GM19452 (cell line): ENCODE data around the gene SLC1A4.
A peak's percentile ranks its signal among the peaks of the same experiment; 100 is the strongest.
"Not testable (repeated sequence)": the region's sequence is repeated elsewhere in the genome, so short reads cannot be mapped to it uniquely, and the experiment has no call there.

Experiments
- ATAC-seq: cut with Tn5 transposase; IDR thresholded peaks from one replicate; pipeline ENCODE4 v1.9.1; 2021; ENCODE audit not compliant: unreplicated experiment

SLC1A4 gene

DNA sequence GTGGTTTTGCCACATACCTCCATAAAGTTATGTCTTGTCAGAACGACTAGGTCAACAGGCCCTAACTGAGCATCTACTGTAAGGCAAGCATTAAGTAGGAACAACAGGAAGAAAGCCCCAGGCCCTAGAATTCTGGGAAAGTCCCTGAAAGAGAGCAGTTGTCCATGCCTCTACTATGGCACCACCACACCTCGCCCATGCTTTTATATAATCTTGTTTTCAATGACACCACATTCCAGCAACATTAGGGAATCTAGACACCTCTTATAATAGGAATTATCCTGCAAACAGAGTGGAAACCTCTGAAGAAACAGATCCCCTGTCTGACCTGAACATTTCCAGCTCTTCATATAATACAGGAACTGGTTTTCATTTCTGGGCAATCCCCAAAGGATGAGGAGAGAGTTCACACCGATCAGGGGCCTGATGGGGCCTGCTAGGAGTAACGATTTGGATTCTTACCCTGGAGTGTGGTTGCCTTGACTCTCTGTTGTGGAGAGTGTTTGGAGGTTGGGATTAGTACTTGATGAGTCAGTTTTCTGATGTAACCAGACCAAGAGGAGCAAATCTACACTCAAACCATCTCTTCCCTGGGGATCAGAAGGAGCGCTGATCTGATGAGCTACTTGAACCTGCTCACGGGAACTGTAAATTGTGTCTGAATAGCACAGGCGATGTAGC is 35.1 kb downstream of the SLC1A4 start:
- no peak for ATAC-seq

DNA sequence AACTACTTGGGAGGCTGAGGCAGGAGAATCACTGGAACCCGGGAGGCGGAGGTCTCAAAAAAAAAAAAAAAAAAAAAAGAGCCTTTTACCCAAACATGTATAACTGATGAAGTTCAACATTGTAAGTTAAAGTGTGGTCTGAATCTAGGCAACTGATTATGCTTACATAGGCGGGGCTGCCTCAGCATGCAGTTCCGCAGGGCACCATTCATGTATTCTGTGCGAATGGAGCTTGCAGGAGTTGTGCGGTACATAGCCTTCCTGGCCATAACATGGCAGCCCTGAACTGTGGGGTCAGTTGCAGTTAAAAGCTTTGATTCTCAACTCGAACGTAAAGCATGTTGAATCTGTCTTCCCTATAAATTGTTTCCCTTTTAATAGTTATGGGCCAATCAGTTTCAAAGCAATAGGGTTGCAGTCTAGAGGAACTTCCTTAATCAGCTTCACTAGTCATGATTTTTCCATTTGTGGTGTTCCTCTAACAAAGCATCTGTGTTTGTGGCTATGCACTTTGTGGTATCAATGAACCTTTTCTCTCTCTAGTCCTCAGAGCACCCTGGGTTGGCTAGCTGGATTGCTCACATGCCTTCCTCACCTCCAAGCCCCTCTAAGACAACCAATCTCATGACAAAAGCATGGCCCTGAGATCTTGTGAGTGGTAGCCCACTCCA is 36.4 kb downstream of the SLC1A4 start:
- ATAC-seq = no peak

DNA sequence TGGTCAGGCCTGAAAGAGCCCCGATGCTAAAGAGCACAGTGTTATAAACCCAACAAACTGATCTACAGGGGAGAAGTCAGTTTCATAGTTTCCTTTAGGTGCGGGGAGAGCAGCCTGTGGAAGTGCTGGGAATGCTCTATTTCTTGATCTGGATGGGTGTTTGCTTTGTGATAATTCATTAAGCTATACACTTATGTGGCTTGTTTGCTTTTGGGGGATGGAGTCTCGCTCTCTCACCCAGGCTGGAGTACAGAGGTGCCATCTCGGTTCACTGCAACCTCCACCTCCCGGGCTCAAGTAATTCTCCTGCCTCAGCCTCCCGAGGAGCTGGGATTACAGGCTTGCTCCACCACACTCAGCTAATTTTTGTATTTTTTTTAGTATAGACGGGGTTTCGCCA is 37.0 kb downstream of the SLC1A4 start:
- no peak for ATAC-seq

DNA sequence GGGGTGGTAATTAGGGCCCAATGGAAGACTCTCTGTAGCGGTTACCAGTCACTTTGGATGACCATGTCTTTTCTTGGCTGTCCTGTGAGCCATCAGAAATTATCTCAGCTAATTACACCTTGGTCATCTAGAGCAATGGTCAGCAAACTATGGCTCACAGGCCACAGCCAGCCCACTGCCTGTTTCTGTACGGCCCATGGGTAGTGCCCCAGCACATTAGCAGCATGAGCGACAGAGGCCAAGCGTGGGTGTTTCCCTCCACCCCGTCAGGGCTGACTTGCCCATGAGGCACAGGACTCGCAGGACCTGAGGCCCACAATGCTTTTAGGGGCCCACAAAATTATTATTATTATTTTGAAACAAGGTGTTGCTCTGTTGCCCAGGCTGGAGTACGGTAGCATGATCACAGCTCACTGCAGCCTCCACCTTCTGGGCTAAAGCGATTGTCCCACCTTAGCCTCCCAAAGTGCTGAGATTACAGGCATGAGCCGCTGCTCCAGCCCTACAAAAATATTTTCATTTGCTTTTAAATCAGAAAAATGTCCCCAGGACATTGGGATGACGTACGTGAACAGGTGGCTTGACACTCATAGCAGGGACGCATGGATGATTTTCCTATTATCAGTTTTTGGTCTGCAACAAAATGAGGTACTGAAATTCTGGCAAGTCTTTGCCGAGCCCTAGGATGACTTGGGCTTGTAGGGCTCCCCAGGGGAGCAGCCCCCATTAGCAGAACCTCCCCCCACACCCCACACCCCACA is 37.7 kb downstream of the SLC1A4 start:
- ATAC-seq = no peak

DNA sequence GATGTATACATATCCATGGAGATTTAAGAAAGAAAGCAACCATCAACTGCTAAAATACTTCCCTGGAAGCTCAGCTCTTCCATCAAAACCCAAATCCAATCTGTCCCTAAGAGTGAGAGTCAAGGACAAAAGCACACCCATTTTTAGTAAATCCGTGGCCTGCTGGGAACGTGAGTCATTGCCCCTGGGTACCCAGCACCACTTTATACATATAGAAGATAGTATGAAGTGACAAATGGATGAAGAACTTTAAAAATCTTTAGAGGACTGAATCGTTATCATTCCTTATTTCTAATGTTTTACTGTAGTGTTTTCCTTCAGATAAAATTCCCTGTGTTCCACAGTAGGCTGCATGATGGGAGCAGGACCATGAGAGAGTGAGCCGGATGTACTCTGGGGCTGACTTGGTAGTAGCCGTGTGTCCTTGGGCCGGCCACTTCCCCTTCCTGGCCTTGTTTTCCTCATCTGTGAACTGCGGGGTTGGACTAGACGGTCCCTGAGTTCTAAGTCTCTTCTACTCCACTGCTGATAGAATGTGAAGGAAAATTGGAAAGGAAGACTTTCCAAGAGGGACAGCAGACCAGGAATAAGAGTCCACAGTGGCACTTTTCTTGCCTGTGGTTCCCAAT is 38.5 kb downstream of the SLC1A4 start:
- ATAC-seq = no peak

DNA sequence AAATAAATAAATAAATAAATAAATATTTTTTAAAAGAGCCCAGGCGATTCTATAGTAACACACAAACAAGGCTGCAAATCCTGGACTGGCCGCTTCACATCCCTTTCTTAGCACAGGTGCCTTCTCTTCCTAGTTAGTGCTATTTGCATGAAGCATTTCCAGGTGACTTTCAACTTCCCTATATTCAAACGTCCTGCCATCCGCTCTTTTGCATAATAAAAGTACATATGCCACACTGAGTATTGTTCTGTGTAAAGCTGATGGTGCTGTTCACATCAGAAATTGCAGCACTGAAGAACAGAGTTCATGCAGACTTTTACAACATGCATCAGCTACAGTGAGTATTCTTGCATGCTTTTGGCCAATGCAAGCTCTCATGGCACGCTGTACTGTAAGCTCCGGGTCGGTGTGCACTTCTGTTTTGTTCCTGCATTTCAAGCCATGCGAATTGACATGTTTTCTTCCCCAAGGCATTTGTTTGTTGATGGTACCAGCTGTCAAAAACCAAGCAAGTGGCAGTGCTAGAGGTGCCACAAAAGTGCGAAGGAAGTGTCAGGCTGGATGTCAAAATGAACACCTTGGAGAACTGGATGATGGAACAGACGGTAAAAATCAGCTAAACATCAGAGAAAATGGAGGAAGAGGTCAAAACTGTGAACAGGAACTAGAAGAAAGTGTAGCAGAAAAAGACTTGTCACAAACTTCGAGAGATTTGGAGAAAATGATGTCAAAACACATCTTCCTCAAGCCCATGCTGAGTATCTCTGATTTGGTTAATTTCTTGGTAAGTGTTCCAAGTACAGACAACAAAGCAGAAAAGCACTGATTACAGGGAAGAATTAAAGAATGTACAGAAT is 41.5 kb downstream of the SLC1A4 start:
- ATAC-seq = no peak

DNA sequence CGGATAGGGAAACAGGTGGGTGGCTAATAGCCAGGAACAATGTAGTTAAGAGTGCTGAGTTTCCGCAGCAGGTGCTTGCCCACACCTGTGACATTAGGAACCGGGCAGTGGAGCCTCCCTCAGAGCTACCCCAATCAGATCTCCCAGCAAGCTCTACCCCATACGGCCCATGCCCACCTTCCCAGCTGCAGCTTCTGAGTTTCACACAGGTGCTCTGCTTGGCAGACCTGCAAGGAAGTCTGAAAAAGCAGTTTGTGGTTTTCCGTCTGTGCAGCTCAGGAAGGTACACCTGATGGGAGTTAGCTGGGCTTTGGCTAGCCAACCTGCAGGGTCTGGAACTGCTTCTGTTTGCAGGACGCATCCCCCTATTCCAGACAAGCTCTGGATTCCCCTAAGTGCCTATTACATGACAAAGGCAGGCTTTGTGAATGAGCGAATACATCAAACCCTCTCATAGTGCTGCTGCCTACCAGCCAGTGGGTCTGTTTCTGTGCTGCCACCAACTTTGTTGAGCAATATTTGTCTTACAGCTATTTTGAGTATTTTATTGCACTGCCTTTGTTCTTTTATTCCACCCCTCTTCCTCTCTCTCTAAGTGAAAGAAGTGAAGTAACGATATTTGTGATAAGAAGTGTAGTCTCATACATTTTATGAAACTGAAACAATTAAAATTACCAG is 42.3 kb downstream of the SLC1A4 start:
- ATAC-seq = no peak

DNA sequence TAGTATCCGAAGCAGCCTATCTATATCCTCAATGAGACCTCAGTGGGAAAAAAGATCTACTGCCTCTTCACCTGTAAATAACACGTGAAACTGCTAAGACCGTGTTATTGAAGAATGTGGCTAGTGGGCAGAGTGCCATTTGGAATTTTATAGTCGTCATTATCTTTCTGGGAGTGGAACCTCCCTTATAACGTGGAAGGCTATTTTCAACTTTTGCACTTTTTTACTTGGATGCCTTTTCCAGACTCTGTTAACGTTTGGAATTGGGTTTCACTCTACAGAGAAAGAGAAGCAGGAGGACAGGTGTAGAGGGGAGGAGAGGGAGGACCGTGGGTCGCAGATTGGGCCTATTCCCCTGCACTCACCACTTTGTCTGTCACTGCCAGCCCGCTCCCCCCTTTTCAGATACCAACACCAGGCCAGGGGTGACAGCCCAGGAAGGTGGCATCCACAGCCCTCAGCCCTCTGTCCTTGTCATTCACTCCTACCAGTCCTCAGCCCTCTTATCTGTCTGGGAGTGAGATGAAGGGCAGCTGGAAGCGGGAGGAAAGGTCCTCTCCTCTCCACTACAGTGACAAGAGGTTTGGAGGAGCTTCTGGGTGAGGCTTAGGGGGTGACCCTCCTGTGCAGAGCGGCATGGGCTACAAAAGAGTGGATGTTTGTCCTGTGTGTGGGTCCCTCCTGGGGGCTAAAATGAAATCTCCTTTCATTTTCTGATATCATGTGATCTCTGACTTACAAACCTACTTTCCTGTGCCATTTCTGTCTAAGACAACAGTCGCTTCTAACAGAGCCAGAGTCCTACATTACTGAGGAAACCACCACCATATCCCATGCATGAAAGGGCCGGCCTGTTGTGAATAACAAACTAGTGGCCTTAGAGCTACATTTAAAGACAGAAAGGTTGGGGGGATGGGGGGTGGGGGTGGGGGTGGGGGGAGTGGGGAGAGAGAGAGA is 43.1 kb downstream of the SLC1A4 start:
- ATAC-seq = no peak

DNA sequence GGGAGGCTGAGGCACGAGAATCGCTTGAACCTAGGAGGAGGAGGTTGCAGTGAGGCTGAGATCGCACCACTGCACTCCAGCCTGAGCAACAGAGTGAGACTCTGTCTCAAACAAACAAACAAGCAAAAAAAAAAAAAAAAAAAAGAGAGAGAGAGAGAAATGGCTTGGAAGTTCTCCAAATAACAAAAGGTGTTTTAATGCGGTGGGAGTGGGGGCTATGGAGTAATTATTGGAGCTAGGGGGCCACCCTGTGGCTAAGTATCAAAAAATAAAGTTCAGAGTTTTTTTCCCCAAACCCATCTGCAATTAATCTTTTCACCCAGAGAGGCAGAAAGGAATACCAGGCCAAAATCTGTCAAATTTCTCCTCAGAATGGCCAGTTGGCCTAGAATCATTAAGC is 44.0 kb downstream of the SLC1A4 start:
- ATAC-seq = no peak

DNA sequence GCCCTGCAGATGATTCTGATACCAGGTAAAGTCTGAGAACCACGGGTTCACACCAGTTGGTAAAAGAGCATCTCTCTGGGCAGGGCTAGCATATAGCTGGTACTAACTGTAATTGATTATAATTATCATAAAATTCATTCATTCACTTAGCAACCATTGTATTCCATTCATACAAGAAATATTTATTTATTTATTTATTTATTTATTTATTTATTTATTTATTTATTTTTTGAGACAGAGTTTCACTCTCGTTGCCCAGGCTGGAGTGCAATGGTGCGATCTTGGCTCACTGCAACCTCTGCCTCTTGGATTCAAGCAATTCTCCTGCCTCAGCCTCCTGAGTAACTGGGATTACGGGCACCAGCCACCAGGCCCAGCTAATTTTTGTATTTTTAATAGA is 44.5 kb downstream of the SLC1A4 start:
- not testable (repeated sequence) for ATAC-seq

DNA sequence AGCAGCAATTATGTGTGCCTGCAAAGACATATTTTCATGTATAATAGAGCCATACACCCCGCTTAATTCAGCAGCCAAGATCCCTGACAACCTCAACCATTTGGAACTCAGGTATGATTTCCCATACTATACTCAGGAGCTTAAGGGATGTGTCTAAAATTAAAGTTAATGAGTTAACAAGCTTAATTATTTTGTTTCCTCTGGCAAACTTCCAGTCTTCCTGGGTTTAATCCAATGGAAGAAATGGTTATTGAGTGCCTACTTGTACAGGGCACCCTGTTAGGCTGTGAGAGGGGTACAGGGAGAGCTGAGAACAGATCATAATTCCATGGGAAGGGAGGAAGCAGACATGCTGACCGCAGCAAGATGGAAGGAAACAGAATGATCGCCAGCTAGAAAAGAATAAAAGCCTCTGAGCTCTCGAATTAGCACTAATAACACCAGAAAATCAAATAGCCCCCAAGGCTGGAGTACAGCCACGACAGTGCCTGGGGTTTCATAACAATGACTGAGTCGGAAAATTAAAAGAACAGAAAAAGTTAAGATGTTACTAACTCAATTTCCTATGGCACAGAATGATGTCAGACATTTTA is 46.2 kb downstream of the SLC1A4 start:
- ATAC-seq = no peak

DNA sequence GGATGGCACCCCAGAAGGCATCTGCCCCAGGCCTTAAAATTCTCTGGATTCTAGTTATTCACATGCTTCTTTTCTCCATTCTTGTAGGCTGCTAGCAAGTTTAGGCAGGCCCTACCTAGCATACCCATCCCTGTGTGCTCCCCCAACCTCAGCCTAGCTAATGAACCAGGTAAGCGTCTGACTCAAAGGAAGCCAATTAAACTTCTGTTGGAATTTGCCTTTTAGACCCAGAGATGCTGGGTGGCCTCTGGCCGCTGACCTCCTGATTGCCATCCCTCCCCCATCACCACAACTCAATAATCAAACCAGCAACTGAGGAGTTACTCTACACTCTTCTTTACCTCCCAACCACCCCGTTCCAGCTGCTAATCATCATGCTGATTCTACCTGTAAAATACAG is 48.0 kb downstream of the SLC1A4 start:
- no peak for ATAC-seq

DNA sequence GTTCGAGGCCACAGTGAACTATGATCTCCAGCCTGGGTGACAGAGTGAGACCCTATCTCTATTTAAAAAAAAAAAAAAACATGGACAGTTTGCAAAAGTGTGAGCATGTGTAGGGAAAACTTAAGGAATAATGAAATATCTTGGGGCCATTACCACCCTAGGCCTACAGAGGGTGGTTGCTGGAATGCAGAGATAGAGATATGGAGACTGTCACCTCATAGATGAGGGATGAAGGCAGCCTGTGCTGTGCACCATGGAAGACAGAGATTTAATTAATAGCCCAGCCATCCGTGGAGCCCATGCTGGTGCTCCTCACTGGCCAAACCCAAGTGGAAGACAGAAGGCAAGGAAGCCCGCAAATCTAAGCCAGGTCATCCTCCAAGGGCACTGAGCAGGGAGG is 50.4 kb downstream of the SLC1A4 start:
- ATAC-seq = no peak

DNA sequence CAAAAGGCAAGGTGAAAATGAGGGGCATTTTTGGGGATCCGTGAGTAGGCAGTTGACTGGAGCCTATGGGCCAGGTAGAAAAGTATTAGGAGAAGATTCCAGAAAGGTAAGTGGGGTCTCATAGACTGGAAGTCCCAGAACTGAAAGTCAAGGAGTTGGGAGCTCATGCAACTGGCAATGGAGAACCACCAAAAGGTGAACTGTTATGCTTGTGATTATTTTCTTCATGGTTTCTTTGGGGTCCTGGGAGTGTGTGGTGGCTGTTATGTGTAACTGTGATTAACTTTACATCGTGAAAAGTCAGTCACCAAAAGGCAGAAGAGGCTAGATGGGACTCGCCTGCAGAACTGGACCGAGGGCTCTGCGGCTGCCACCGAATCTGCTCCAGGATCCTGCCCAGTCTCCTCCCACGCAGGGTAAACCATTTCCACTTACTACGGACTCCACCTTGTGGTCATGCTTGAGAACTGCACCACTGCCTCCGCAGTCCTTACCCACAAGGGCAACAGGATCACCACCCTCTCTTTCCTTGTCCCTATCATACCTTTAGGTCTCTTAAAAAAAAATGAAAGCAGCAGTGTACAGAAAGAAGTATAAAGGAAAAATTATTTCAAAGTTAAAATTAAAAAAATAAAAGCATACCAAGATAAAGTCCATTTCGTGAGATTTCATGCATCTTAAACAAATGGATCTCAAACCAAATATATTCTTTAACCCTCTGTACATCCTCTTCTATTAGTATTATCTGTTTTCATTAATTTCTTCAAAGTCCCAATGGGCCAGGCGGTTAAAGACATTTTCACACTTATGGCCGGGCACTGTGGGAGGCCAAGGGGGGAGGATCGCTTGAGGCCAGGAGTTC is 51.4 kb downstream of the SLC1A4 start:
- peak; percentile 73 for ATAC-seq

DNA sequence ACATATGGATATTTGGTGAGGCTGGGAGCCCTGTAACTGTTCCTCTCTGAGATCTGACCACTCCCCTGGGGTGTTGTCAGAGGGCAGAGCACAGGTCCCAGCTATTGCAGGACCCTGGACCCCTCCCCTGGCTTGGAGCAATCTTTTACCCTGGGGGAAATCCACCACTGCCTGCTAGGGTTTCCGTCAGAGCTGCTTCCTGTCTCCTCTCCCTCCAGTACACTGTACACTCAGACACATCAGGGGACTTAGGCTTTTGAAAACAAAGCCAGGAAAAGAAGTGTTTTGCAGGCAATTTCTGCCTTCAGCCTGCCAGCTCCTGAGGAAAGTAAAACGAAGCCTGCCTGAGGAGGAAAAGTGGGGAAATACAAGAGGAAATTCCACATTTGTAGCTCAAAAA is 53.8 kb downstream of the SLC1A4 start:
- ATAC-seq = no peak

DNA sequence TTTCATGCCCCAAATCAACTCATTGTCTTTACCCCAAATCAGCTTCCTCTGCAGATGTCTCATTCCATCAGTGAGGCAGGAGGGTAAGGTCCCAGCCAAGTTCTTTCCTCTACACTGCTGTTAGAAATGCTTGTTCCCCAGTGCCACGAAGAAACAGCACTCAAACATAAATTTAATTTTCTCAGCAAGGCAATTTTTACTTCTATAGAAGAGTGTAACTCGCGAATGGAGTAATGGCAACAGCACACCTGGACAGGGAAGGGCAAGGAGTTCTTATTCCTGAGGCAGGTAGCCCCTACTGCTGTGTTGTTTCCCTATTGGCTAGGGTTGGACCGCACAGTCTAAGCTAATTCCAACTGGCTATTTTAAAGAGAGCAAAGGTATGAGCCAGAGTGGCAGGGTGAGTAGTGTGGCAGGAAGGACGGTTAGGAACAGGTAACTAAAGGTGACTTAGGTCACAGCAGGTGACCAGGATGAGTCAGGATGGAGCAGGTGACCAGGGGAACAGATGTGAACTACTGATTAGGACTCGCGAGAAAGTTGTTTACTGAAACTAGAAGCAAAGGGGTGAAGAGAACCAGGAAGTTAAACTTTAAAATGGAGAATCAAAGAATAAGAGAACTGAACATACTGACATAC is 55.0 kb downstream of the SLC1A4 start:
- ATAC-seq = no peak

DNA sequence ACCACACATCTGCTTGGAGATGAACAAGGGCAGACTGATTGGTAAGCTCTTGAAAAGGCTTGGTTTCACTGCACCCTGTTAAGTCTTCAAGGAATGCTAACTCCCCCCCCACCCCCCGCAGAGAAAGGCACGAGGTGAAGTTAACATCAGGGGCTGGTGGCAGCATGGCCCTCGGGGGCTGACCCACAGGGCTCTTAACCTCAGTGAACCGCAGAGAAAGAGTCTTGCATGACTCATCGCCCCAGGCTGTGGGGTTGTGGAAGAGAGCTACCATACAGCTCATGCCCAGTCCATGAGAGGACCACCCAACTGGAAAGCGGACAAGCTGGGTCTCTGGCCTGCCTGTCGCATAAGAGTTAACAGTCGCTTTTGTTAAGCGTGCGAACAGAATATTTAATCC is 56.5 kb downstream of the SLC1A4 start:
- no peak for ATAC-seq
